IMR-90 (cell line): ENCODE measurements around the gene BCL7A. TPM values are rescaled to one million over a fixed set of nuclear protein-coding genes. Genes with fewer than 3 reads are reported as not detected.

Experiments
- ATAC-seq: fragments of 200-7000 bp; cut with Tn5 transposase; 2 replicates; pipeline ENCODE4 v1.9.1; 2020; ENCODE audit warnings: low read depth, mild to moderate bottlenecking, moderate library complexity
- BruUV-seq: library from RNA; stranded (reverse); fragments of 400-500 nt; replicated peaks from 2 replicates; lab custom pipeline; 2021; lab: Mats Ljungman, UMichigan
- CTCF ChIA-PET: fragments of 300-600 bp; formaldehyde crosslinking; extraction: SDS; loops from one replicate; lab custom pipeline; 2021; ENCODE audit warnings: antibody characterized with exemption; lab: Yijun Ruan, JAX
- POLR2A ChIA-PET: fragments of 300-600 bp; sonication (Branson Sonifier 250); formaldehyde crosslinking; loops from one replicate; lab custom pipeline; 2022; ENCODE audit warnings: antibody characterized with exemption; ENCODE audit not compliant: unreplicated experiment; lab: Charles Lee
- DNase-seq: peaks from one replicate; pipeline ENCODE4 v3.0.0; 2013
- H2AFZ ChIP-seq: replicated peaks from 2 replicates; pipeline ENCODE3; 2013; ENCODE audit warnings: low read length, mild to moderate bottlenecking; ENCODE audit not compliant: poor library complexity
- H2AK5ac ChIP-seq: 2 replicates; pipeline ENCODE4 v1.6.1; 2013; ENCODE audit warnings: low read depth, low read length, inconsistent platforms
- H2AK9ac ChIP-seq: replicated peaks from 2 replicates; pipeline ENCODE3; 2013; ENCODE audit warnings: mild to moderate bottlenecking, low read depth, low read length, moderate library complexity; ENCODE audit not compliant: poor library complexity
- H2BK120ac ChIP-seq: 2 replicates; pipeline ENCODE4 v1.6.1; 2013; ENCODE audit warnings: low read depth, low read length, inconsistent platforms
- H2BK15ac ChIP-seq: 3 replicates; pipeline ENCODE4 v1.6.1; 2013; ENCODE audit warnings: low read depth, low read length, inconsistent platforms
- H2BK20ac ChIP-seq: 2 replicates; pipeline ENCODE4 v1.6.1; 2013; ENCODE audit warnings: low read depth, mild to moderate bottlenecking, inconsistent platforms, low read length, moderate library complexity
- H2BK5ac ChIP-seq: 2 replicates; pipeline ENCODE4 v1.6.1; 2013; ENCODE audit warnings: mild to moderate bottlenecking, low read depth, low read length, inconsistent platforms; ENCODE audit not compliant: poor library complexity, severe bottlenecking
- H3K14ac ChIP-seq: replicated peaks from 2 replicates; pipeline ENCODE4 v1.6.1; 2013; ENCODE audit warnings: low read depth, low read length, inconsistent platforms
- H3K18ac ChIP-seq: 2 replicates; pipeline ENCODE4 v1.6.1; 2013; ENCODE audit warnings: low read depth, low read length, control low read depth
- H3K23ac ChIP-seq: 2 replicates; pipeline ENCODE4 v1.6.1; 2013; ENCODE audit warnings: low read depth, low read length, inconsistent platforms
- H3K27ac ChIP-seq: 2 replicates; pipeline ENCODE4 v1.5.1; 2013; ENCODE audit warnings: mild to moderate bottlenecking, control low read depth, low read length; ENCODE audit not compliant: insufficient read depth
- H3K27me3 ChIP-seq: 2 replicates; pipeline ENCODE4 v1.6.1; 2013; ENCODE audit warnings: low read length; ENCODE audit not compliant: control insufficient read depth, insufficient read depth
- H3K36me3 ChIP-seq: 2 replicates; pipeline ENCODE4 v1.6.1; 2013; ENCODE audit warnings: low read length, mixed read lengths; ENCODE audit not compliant: control insufficient read depth, insufficient read depth
- H3K4ac ChIP-seq: 2 replicates; pipeline ENCODE4 v1.6.1; 2013; ENCODE audit warnings: low read depth, low read length, inconsistent platforms
- H3K4me1 ChIP-seq: 2 replicates; pipeline ENCODE4 v1.6.1; 2013; ENCODE audit warnings: low read length, mixed read lengths; ENCODE audit not compliant: control insufficient read depth, insufficient read depth
- H3K4me2 ChIP-seq: 2 replicates; pipeline ENCODE4 v1.6.1; 2013; ENCODE audit warnings: low read depth, mild to moderate bottlenecking, control low read depth, low read length, moderate library complexity
- H3K4me3 ChIP-seq: 2 replicates; pipeline ENCODE4 v1.5.1; 2013; ENCODE audit warnings: low read depth, mild to moderate bottlenecking, control low read depth, low read length, moderate library complexity; ENCODE audit not compliant: insufficient read depth
- H3K56ac ChIP-seq: 2 replicates; pipeline ENCODE4 v1.6.1; 2013; ENCODE audit warnings: low read length, inconsistent platforms; ENCODE audit not compliant: insufficient read depth; ENCODE audit errors: extremely low read depth
- H3K79me1 ChIP-seq, 2 experiments: 2 replicates each; pipeline ENCODE4 v1.6.1; 2013; ENCODE audit warnings: low read length in 2 of 2, inconsistent platforms in 1 of 2, low read depth in 1 of 2
- H3K9ac ChIP-seq: 2 replicates; pipeline ENCODE4 v1.6.1; 2013; ENCODE audit warnings: low read depth, low read length, control low read depth
- H3K9me1 ChIP-seq: 2 replicates; pipeline ENCODE4 v1.6.1; 2013; ENCODE audit warnings: low read length, inconsistent platforms; ENCODE audit not compliant: insufficient read depth
- H3K9me3 ChIP-seq: 2 replicates; pipeline ENCODE4 v1.6.1; 2013; ENCODE audit warnings: low read length; ENCODE audit not compliant: control insufficient read depth, insufficient read depth
- H4K20me1 ChIP-seq: 2 replicates; pipeline ENCODE4 v1.6.1; 2013; ENCODE audit warnings: low read length, inconsistent platforms; ENCODE audit not compliant: insufficient read depth
- H4K5ac ChIP-seq: 2 replicates; pipeline ENCODE4 v1.6.1; 2013; ENCODE audit warnings: mild to moderate bottlenecking, low read depth, low read length, control low read depth
- H4K8ac ChIP-seq, 2 experiments: 2 replicates each; pipeline ENCODE4 v1.6.1; 2013; ENCODE audit warnings: low read depth in 2 of 2, low read length in 2 of 2, control low read depth in 1 of 2, inconsistent platforms in 1 of 2
- H4K91ac ChIP-seq: 2 replicates; pipeline ENCODE4 v1.6.1; 2013; ENCODE audit warnings: low read depth, low read length, inconsistent platforms; ENCODE audit not compliant: insufficient read depth
- BHLHE40 ChIP-seq: fragments of 150-350 bp; IDR thresholded peaks from 2 replicates; pipeline ENCODE4 v1.6.1; 2016; ENCODE audit warnings: mild to moderate bottlenecking, low read depth, low read length
- CTCF ChIP-seq: conservative IDR thresholded peaks from 2 replicates; pipeline ENCODE4 v1.5.1; 2012; ENCODE audit warnings: mild to moderate bottlenecking, low read depth, low read length, improper control_type of control experiment
- ELK1 ChIP-seq: fragments of 150-350 bp; IDR thresholded peaks from 2 replicates; pipeline ENCODE4 v1.6.1; 2016; ENCODE audit warnings: low read depth, mild to moderate bottlenecking, low read length, moderate library complexity, borderline replicate concordance
- FOS ChIP-seq: fragments of 150-350 bp; IDR thresholded peaks from 2 replicates; pipeline ENCODE4 v1.6.1; 2016; ENCODE audit warnings: low read depth, low read length
- MAFK ChIP-seq: IDR thresholded peaks from 2 replicates; pipeline ENCODE4 v1.6.1; 2012; ENCODE audit warnings: low read depth, low read length, improper control_type of control experiment
- MXI1 ChIP-seq: IDR thresholded peaks from 2 replicates; pipeline ENCODE4 v1.6.1; 2012; ENCODE audit warnings: low read depth, mild to moderate bottlenecking, low read length, moderate library complexity, borderline replicate concordance
- RAD21 ChIP-seq: IDR thresholded peaks from 2 replicates; pipeline ENCODE4 v1.6.1; 2012; ENCODE audit warnings: low read length, improper control_type of control experiment
- SMC3 ChIP-seq: fragments of 150-350 bp; IDR thresholded peaks from 2 replicates; pipeline ENCODE4 v1.6.1; 2016; ENCODE audit warnings: low read depth, mild to moderate bottlenecking, antibody characterized with exemption, low read length, moderate library complexity
- WGBS, 2 experiments: methylation state at CpG; one replicate each; pipeline versions ENCODE4 v1.1.5 to v1.1.7; 2013; ENCODE audit warnings: missing lambda C conversion rate in 2 of 2; ENCODE audit not compliant: insufficient read length in 1 of 2; ENCODE audit errors: extremely low coverage in 2 of 2; 5-methylcytosine and 5-hydroxymethylcytosine counted together
- dilution Hi-C: fragments of 300-500 bp; cut with HindIII; formaldehyde crosslinking; loops from one replicate; pipeline ENCODE4 v1.14.3; 2018; ENCODE audit warnings: low sequenced_read_pairs; ENCODE audit not compliant: unreplicated experiment
- in situ Hi-C: fragments of 300-500 bp; cut with MboI; formaldehyde crosslinking; loops from 3 replicates; pipeline ENCODE4 v1.14.3; 2019; ENCODE audit warnings: low sequenced_read_pairs, inconsistent platforms, mixed read lengths
- intact Hi-C: fragments of 100-400 bp; cut with micrococcal nuclease; formaldehyde crosslinking; loops from 2 replicates; pipeline ENCODE4 v1.10.0; 2022
- polyA plus RNA-seq, 3 experiments: library from polyadenylated mRNA; depleted of rRNA; stranded (reverse); fragments of >200 nt; gene quantifications; 2 replicates each; pipeline ENCODE4 v1.2.3, GENCODE V29; 2012; ENCODE audit warnings: low replicate concordance in 1 of 3
- total RNA-seq: library from RNA; depleted of rRNA; stranded (reverse); fragments of >200 nt; gene quantifications from 2 replicates; pipeline ENCODE4 v1.2.3, GENCODE V29; 2012

Gene BCL7A
- total and polyA plus RNA-seq, 2 of the 4 experiments (the other 2 are of a cell fraction): 5.6 to 7.9 TPM

- ATAC-seq: peak; percentile 78
- Histone ChIP-seq H3K4me3 (no peak overlapping the region), H3K56ac (no peak overlapping the region), H3K4ac (peak overlapping the region; percentile 7; the same call in 1 of the 2 replicates), H4K20me1 (no peaks in the 10 kb centered on the region; the same call in 1 of the 2 replicates), H3K14ac (no peak overlapping the region), H2AK9ac (no peak overlapping the region), H3K4me2 (peak overlapping the region; percentile 48), H2BK5ac (no peak overlapping the region), H3K18ac (peak overlapping the region; percentile 2; the same call in 1 of the 2 replicates), H3K4me1 (peaks cover 9% of the 10 kb centered on the region), H2BK120ac (peak overlapping the region; percentile 7; the same call in 1 of the 2 replicates), H3K27ac (peak overlapping the region; percentile 4; the same call in 1 of the 2 replicates), H3K36me3 (no peaks in the 10 kb centered on the region), H4K5ac (no peak overlapping the region), H2AK5ac (no peak overlapping the region), H2AFZ (no peak overlapping the region), H3K23ac (no peak overlapping the region), H3K9ac (no peak overlapping the region), H2BK20ac (no peak overlapping the region), H4K91ac (peak overlapping the region; percentile 28; the same call in 1 of the 2 replicates), H3K9me1 (no peaks in the 10 kb centered on the region), H4K8ac (peak overlapping the region in 1 of 2 experiments; percentile 1; a peak in 1 of 4 replicates), H2BK15ac (peak overlapping the region; percentile 35; the same call in 1 of the 3 replicates), H3K79me1 (no peaks in the 10 kb centered on the region), H3K9me3 (no peaks in the 10 kb centered on the region), H3K27me3 (peaks cover 4% of the 10 kb centered on the region; the same call in 1 of the 2 replicates)
- ChIA-PET CTCF (interaction anchor here (0.9 to 1.2 kb wide), 3 partner anchors 9 to 51 kb away, joined by 3 read pairs; no protein-coding TSS in a partner anchor), POLR2A (no interaction called here)
- DNase-seq: peak; percentile 95
- WGBS, 2 experiments: 85% methylated on average over 5 of the region's 11 CpGs; no CpG with 5 or more reads in 1 of the 2 experiments
- TSS peak; percentile 16 for BruUV-seq
- dilution Hi-C loops: no loop called here
- intact Hi-C loops: no loop called here
- in situ Hi-C loops: no loop called here
- no peak for TF ChIP-seq ELK1
- TF ChIP-seq MXI1: peak; percentile 89
- TF ChIP-seq FOS: peak; percentile 39; the same call in 1 of the 2 replicates
- peak; percentile 25; the same call in 1 of the 2 replicates for TF ChIP-seq CTCF
- no peak for TF ChIP-seq MAFK
- TF ChIP-seq BHLHE40: peak; percentile 22; the same call in 1 of the 2 replicates
- no peak for TF ChIP-seq RAD21
- TF ChIP-seq SMC3: peak; percentile 7; the same call in 1 of the 2 replicates
These were observed 50.6 kb downstream of the BCL7A start for GRCh38 chr12:122072031-122072970.
